ENCODE results near the gene OLFML2A.

The OLFML2A gene

DNA sequence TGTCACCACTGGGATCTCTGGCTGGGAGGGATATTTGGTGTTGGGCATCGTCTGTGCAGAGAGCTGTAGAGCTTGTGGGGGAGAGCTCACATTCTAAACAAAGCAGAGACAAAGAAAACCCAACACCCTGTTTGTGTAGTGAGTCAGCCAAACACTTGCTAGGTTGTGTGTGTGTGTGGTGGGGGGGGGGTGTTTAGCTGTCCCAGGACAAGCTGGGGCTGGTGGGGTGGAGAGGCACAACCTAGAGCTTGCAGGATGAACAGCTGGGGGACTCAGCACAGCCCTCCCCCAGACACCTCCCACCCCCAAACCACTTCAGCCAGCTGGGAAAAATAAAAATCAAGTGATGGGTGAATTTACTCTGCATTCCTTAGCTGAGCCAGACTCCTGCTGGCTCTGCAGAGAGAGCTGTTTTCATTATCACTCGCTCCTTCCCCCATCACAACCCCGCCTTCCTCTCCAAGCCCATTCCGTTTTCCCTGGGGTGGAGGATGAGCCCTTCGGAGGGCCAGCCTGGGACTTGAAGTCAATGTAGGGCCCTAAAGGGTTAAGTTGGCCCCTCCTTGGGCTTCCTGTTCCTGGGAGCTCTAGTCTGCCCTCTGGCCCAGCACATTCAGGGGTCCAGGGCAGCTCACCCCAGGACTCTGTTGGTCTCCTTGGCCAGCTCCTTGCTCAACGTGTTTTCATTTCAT lies 2.6 kb downstream of the OLFML2A start:
- DNase-seq = no peak

DNA sequence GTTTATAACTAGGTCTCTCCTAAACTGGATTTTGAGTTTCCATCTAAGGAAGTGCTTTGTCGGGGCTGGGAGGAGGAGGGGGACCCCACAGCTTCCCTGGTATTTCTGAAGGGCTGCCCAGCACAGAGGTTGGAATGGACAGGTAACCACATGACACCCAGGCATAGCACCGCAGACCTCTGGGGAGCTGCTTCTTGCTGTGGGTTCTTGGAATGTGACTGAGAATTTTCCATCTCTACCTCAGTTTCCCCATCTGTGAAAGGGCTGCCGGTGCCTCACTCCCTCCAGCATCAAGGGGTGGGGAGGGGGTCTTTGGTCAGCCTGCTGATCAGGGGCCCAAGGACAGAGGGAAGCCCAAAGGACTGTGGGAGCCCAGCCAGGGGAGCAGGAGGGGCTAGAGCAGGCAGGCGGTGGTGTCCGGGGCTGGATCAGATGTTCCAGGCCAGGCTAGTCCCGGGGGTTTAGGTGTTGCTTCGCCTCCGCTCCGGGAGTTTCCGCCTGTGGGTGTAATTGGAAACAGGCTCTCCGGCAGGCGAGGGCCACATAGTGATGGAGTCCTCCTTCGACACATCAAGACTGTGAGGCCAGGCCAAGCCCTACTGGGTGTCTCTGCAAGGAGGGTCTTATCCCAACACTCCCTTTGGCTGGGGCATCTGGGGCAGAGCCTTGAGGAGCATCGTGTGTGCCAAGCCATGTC lies 3.3 kb downstream of the OLFML2A start:
- no peak for DNase-seq

- DNase-seq = no peak
Measured at GRCh38 chr9:124780757-124781151, 3.8 kb downstream of the OLFML2A start.

DNA sequence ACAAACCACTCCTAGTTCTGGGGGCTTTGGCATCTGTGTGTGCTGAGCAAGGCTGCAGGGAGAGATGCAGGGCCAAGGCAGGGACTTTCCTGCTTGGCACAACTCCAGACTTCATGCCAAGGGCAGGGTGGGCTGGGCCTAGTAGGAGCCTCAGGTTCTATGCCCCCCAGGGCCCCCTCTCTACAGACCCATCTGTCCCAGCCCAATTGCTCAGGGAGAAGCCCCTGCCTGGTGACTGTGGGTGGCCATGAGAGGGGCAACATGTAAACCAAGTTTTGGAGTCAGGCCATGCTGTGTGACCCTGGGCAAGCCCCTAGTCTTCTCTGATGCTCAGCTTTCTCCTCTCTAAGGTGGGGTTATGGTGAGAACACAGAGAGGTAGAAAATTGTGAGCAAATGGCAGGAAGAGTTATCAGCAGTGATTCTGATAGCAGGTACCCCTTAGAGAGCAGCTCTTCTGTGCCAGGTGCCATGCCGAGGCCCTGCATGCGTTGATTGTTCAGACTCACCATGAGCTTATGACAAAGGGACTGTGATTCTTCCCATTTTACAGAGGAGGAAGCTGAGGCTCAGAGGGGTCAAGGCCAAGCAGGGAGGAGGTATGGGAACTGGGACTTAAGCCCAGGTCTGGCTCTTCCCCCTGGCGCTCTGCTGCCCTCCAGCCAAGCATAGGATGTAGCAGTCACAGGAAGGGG lies 5.2 kb downstream of the OLFML2A start:
- DNase-seq = no peak

GRCh38 chr9:124782661-124783574 lies 6.0 kb downstream of the OLFML2A start:
- DNase-seq = no peak

DNA sequence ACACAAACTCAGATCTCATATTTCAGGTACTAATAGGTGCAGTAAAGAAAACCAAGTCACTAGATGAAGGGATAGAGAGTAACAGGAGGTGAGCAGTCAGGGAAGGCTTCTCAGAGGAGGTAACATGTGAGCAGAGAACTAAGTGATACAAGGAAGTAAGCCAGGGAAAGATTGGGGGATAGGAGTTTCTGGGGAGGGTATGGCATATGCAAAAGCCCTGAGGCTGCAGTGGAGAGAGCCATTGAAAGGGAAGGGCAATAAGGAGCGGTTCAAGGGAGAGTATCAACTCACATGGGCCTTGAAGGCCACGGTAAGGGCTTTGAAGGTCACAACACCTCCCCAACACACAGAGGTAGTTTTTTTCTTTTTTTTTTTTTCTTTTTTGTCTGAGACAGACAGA lies 6.9 kb downstream of the OLFML2A start:
- no peak for DNase-seq

- no peak for DNase-seq
Measured at GRCh38 chr9:124784509-124784908, 7.6 kb downstream of the OLFML2A start.

GRCh38 chr9:124786881-124787573 lies 10.1 kb downstream of the OLFML2A start:
- DNase-seq = no peak

DNA sequence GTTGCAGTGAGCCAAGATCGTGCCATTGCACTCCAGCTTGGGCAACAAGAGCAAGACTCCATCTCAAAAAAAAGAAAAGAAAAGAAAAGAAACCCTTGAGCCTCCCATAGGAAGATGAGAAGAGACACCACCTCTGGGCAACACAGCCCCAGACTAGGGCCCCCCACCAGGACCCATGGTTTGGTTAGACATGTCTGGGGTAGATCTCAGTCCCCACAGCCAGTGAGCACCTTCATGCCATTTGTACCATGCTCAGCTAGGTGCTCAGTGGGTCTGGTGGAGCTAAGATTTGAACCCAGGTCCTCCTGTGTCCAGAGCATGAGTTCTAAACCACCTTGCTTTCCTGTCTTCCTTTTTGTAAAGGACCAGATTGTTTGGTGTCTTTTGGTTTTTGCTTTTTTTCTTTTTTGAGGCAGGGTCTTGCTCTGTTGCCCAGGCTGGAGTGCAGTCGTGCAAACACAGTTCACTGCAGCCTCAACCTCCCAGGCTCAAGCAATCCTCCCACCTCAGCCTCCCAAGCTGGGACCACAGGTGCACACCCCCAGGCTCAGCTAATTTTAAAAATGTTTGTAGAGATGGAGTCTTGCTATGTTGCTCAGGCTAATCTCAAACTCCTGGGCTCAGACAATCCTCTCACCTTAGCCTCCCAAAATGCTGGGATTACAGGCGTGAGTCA lies 11.7 kb downstream of the OLFML2A start:
- DNase-seq = no peak

DNA sequence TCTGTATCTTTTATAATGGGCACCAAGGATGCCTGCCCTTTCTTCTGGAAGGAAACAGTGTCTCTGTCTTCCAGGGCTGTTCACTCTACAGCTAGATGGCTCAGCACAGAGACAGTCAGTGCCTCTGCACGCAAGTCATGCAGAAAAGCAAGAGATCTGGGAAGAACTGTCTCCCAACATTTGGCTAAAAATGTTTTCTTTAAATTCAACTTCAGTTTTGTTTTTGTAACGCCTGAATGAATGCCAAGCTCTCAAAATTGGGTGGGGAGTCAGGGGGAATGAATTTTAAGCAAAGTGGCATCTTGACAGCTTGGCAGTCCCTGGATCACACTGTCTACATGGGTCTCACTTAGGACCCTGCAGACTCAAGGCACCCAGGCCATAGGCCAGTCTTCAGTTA lies 12.6 kb downstream of the OLFML2A start:
- DNase-seq = no peak

- no peak for DNase-seq
Measured at GRCh38 chr9:124790301-124790700, 13.4 kb downstream of the OLFML2A start.

DNA sequence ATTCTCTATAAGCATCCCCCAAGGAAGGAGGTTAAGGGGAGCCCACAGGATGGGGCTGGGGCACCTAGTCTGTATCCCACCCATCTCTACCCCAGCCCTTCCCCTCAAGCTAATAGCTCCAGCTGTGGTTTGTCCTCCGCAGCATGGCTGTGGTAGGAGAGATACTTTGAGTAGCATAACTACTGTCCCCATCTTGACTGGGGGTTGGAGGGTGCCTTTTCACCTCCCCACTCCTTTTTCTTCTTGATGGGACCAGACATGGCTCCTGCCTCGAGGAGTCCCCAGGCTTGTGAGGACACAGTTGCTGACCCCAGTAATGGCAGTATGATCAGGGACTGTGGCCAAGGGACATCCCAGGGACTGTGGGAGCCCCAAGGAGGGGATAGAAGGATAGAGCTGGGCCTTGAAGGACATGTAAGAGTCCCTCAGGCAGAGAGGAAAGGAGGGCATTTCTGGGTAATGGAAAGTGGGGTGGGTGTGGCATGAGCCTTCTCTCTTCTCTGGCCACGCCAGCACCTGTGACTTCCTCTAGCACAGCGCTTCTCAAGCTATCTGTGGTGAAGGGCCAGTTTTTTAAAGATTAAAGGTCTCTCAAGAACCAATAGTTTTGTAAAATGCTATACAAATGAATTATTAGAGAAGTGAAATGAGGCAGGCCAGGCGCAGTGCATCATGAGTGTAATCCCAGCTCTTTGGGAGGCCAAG lies 14.0 kb downstream of the OLFML2A start:
- no peak for DNase-seq

GRCh38 chr9:124792257-124793014 lies 15.5 kb downstream of the OLFML2A start:
- no peak for DNase-seq

- DNase-seq = no peak
Measured at GRCh38 chr9:124793015-124793541, 16.1 kb downstream of the OLFML2A start.

DNA sequence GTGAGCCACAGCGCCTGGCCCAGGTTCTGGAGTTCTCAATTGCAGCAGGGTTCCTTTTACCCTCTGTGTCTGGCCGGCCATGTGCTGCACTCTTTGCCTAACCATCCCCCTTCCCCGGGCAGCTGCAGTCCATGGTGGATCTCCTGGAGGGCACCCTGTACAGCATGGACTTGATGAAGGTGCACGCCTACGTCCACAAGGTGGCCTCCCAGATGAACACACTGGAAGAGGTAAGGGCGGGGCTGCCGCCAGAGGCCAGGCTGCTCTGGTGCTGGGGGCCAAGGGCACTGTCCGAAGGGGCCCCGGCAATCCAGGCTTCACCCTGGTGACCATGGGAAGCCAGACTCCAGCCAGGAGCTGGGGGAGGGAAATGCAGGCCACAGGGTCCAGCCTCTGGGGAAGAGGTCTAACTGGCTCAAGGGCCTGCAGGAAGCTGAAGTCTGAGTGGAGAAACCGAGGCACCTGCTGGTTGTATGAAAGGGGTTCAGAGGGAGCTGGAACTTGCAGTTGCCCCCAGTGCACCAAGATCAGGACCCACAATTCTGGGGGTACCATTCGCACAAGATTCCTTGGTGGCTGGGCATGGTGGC lies 18.1 kb downstream of the OLFML2A start:
- no peak for DNase-seq

GRCh38 chr9:124795881-124796431 lies 19.0 kb downstream of the OLFML2A start:
- no peak for DNase-seq

DNA sequence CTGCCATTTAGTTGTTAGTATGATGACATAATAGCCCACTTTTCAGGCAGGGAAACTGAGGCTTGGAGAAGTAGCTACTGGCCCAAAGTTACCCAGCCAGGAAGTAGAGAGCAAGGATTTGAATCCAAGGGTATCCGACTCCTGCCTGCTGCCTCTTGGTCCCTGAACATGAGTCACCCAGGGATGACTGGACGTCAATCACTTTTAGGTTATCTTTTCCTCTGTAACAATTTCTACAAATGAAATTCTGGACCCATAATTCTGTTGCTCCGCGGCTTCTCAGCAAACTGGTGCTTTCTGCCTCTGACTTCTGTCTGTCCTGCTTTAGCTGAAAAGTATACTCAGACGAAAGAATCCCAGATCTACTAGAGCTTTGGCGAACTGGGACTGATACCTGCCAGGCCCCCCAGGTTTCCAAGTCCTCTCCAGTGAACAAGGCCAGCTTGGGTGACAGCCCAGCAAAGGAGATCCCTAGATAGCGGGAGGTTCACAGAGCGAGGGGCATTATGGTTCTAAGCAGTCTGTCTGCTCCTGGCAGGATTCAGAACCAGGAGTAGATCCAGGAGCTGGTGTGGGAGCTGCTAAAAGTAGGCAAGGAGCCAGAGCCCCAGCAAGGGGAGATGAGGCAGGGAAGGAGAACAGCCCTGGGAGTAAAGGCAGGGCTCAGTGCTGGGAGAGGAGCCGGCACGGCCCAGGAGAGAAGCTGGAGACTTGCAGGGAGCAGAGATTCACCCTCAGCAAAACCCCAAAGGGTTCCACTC lies 20.6 kb downstream of the OLFML2A start:
- DNase-seq = no peak

- DNase-seq = no peak
Measured at GRCh38 chr9:124799274-124800006, 22.5 kb downstream of the OLFML2A start.
